HG02588 (cell line): ENCODE measurements around the gene KRR1.
"Not testable (repeated sequence)": the region's sequence is repeated elsewhere in the genome, so short reads cannot be mapped to it uniquely, and the experiment has no call there.

Source experiments
- ATAC-seq: cut with Tn5 transposase; IDR thresholded peaks from one replicate; pipeline ENCODE4 v1.9.1; 2021; ENCODE audit warnings: mild to moderate bottlenecking, moderate library complexity; ENCODE audit not compliant: unreplicated experiment

Gene KRR1

DNA sequence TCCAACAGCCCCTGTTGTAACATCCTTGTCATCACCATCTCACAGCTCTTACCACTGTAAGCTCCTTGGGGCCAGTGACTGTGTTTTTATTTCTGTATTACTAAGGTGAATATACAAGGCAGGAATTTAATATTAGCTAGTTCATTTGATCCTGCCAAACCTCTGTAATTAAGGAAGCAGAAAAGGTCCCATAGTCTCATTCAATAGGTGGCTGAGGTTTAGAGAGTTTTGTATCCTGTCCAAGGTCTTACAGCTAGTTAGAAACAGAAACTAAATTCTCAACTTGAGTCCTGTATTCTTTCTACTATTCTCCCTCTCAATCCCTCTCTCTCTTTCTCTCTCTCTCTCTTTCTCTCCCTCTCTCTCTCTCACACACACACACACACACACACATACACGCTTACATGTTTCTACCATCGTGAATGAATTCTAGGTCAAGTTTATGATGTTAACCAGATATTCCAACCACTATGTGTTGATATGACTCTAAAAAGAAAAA lies 31.4 kb downstream of the KRR1 start:
- peak; percentile 31 for ATAC-seq

- ATAC-seq, result no peak
These were observed 33.2 kb downstream of the KRR1 start for GRCh38 chr12:75478116-75478794.

DNA sequence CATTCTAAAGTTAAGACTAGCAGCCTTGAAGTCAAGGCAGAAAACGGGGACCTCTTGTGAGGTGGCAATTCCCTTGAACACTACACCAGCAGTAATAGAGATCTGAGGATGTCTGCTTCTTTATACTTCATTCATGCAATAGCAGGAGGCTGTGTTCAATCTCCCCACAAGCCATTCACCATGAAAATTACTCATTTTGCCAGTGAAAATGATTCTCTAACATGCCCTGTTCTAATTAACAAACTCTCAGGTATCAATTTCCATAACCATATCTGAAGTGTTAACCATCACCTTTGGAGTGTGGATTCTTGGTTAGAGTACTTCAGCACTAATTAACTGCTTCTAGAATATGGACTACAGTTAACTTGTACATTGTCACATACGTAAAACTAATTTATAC lies 34.3 kb downstream of the KRR1 start:
- ATAC-seq, result no peak

DNA sequence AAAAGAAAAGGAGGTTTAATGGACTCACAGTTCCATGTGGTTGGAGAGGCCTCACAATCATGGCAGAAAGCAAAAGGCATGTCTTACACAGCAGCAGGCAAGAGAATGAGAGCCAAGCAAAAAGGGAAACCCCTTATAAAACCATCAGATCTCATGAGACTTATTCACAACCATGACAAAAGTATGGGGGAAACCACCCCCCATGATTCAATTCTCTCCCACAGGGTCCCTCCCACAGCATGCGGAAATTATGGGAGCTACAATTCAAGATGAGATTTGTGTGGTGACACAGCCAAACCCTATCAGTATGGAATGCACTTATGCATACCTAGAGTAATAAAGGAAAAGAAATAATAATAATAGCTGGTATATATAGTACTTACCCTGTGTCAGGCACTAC lies 35.3 kb downstream of the KRR1 start:
- no peak for ATAC-seq

DNA sequence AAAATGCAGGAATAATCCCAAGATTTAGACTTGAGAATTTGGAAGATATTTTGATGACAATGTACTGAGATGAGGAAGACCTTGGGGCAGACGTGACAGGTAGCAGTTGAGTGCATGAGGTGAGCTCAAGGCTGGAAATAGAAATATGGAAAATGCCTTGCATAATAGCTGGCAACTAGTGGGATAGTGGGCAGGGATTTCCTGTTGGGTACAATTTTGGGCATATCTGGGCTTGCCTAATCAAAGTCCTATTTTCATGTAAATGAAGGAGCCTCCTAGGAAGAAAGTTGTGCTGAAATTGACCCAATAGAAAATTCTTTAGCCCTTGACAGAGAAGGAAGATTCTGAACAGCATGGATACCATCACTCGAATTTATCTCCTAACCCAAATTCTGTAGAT lies 37.3 kb downstream of the KRR1 start:
- ATAC-seq, result no peak

- no peak for ATAC-seq
These were observed 39.2 kb downstream of the KRR1 start for GRCh38 chr12:75471902-75472890.

DNA sequence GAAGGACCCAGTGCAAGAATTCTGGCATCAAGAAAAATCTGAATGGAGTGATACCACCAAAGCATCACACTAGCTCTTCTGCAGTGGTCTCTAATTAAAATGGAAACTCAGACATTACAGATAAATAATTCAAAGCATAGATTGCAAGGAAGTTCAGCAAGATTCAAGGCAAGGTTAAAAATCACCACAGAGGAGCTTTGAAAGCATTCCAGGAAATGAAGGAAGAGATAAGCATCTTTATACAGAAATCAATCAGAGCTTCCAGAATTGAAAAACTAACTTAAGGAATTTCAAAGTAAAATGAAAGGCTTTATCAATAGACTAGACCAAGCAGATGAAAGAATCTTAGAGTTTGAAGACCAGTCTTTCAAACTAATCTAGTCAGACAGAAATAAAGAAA lies 51.2 kb downstream of the KRR1 start:
- ATAC-seq, result no peak

DNA sequence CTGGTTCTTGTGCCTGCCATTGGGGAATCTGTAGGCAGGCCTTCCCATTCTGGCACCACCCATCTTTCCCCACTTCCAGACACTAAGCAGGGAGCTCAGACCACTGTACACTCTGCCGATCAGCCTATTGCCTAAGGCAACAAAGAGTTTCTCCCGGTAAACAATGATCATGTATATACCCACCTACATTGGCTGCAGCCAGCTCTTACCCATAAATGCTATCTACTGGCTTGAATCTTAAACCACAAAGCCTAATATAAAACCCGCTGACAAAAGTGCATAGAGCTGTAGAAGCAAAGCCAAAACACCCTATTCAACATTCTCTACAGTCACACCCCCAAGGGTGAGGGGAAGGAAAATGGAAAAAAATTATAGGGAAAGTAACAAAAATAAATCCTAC lies 51.7 kb downstream of the KRR1 start:
- ATAC-seq, result no peak

GRCh38 chr12:75457866-75458265 lies 53.5 kb downstream of the KRR1 start:
- not testable (repeated sequence) for ATAC-seq

- ATAC-seq, result no peak
These were observed 54.2 kb downstream of the KRR1 start for GRCh38 chr12:75457191-75457590.

GRCh38 chr12:75455839-75456238 lies 55.6 kb downstream of the KRR1 start:
- no peak for ATAC-seq

- ATAC-seq, result no peak
These were observed 58.6 kb downstream of the KRR1 start for GRCh38 chr12:75452675-75453330.

DNA sequence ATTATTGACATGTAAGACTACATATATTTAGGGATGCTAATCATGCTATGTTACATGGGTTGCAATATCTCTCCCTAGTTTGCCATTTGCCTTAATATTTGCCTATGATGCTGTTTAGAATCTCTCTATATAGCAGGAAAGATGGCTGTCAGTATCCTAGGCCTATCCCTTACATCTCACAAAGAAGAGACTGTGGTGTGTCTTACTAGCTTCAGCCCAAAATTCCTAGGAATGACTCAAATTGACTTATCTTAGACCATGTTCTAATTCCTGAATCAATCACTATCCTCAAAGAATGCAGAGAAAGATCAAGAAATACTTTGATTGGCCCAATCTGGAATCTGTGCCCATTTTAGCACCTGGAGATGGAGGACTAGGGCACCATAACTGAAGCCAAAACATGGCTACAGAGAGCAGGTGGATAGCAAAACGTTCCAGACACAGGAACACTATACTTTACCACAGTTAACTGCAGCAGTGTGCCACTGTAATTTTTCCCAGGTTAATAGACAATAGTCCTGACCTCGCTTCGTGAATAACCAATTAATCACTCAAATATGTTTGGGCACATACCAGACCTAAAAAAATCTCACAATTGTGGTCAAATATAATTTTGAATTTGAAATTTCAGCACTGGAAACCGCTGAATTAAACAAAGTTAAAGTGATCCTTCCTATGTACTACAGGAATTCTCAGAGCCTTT lies 63.6 kb downstream of the KRR1 start:
- no peak for ATAC-seq

- no peak for ATAC-seq
These were observed 64.6 kb downstream of the KRR1 start for GRCh38 chr12:75446857-75447256.

GRCh38 chr12:75445137-75445507 lies 66.3 kb downstream of the KRR1 start:
- ATAC-seq, result not testable (repeated sequence)

- ATAC-seq, result no peak
These were observed 66.8 kb downstream of the KRR1 start for GRCh38 chr12:75444429-75445136.

DNA sequence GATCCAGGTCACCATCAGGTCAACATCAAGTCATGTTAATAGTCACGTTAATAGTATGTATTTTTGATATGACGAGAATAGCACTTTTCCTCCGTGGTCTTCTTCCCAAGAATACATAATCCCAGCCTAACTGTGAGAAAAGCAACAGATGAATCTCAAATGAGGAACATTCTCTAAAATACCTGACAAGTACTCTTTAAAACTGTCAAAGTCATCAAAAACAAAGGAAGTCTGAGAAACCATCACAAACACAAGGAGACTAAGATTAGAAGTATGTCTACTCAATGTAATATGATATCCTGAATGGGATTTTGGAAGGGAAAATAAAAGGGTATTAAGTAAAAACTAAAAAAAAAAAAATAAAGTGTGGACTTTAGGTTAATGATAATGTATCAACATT lies 67.7 kb downstream of the KRR1 start:
- no peak for ATAC-seq

- not testable (repeated sequence) for ATAC-seq
These were observed 69.0 kb downstream of the KRR1 start for GRCh38 chr12:75442454-75442853.

DNA sequence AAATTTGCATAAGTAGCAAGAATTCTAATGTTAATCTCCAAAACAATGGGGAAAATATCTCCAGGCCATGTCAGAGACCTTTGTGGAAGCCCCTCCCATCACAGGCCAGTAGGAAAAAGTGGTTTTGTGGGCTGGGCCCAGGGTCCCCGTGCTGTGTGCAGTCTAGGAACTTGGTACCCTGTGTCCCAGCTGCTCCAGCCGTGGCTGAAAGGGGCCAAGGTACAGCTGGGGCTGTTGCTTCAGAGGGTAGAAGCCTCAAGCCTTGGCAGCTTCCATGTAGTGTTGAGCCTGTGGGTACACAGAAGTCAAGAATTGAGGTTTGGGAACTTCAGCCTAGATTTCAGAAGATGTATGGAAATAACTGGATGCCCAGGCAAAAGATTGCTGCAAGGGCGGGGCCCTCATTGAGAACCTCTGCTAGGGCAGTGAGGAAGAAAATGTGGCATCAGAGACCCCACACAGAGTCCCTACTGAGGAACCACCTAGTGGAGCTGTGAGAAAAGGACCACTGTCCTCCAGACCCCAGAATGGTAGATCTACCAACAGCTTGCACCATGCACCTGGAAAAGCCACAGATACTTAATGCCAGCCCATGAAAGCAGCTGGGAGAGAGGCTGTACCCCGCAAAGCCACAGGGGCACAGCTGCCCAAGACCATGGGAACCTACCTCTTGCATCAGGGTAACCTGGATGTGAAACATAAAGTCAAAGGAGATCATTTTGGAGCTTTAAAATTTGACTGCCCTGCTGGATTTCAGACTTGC lies 69.5 kb downstream of the KRR1 start:
- ATAC-seq, result not testable (repeated sequence)
